Esophagus mucosa (tissue), 1 donor: ENCODE data around the gene RPLP2. TPM values are rescaled to one million over a fixed set of nuclear protein-coding genes. Genes with fewer than 3 reads are reported as not detected.
A peak's percentile ranks its signal among the peaks of the same experiment; 100 is the strongest.

Experiments used
- ATAC-seq: fragments of 200-7000 bp; cut with Tn5 transposase; one replicate; pipeline ENCODE4 v1.9.1; 2020
- total RNA-seq: library from RNA; stranded (reverse); gene quantifications from one replicate; pipeline ENCODE4 v1.2.4, GENCODE V29; 2023
- donor health status: DM: yes; HTN: yes; CAD: no.

Gene RPLP2
- total RNA-seq, 1 donor from 2014 or later = 2,043 TPM

GRCh38 chr11:808427-809286, 1.1 kb upstream of the RPLP2 start:
- ATAC-seq = peak; percentile 0

- peak; percentile 5 for ATAC-seq
Observed at GRCh38 chr11:810040-810567, 337 bp downstream of the RPLP2 start.

GRCh38 chr11:811446-812245, 1.9 kb downstream of the RPLP2 start:
- peak; percentile 0 for ATAC-seq

DNA sequence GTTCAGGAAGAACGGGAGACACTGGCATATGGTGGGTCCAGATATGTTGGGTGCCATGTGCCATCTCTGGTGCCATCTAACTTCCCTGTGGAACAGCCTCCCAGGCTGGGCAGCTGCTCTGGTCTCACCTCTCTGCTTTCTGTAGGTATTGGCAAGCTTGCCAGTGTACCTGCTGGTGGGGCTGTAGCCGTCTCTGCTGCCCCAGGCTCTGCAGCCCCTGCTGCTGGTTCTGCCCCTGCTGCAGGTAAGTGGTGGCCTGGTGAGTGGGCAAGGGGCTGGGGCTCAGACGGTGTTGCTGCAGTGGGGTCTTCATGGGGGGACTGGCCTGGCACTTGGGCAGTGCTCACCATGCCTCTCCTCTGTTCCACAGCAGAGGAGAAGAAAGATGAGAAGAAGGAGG, 2.6 kb downstream of the RPLP2 start:
- ATAC-seq = no peak

GRCh38 chr11:813072-813455, 3.3 kb downstream of the RPLP2 start:
- no peak for ATAC-seq

GRCh38 chr11:813456-814096, 3.8 kb downstream of the RPLP2 start:
- no peak for ATAC-seq

DNA sequence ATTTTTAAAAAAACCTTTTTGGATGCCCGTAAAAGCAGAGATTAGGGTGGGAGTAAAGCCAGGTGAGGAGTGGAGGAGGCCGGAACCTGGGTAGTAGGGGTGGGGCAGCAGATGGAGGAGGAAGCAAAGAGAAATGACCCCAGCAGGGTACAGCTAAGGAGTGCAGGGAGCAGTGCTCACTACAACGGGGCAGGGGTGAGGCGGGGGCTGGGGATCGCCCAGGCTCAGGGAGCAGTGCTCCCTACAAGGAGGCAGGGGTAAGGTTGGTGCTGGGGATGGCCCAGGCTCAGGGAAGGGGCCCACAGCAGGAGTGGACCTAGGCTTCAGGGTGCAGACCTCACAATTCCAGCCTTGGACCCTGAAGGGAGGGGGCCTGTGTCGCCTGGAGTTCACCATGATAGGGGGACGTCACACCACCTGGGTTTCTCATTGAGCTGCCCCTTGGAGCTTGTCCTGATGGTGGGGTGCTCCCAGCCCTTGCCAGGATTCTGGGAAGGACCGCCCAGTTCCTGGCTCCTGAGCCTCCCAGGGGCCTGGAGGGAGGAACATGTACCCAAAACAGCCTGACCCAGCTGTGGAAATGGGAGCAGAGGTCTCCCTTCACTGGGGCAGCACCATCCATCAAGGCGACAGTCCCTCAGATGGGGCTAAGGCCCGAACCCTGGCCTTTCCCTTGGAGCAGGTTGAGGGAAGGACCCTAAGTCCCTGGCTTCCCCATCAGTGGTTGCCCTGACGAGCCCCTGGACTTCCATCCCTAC, 6.1 kb downstream of the RPLP2 start:
- no peak for ATAC-seq

DNA sequence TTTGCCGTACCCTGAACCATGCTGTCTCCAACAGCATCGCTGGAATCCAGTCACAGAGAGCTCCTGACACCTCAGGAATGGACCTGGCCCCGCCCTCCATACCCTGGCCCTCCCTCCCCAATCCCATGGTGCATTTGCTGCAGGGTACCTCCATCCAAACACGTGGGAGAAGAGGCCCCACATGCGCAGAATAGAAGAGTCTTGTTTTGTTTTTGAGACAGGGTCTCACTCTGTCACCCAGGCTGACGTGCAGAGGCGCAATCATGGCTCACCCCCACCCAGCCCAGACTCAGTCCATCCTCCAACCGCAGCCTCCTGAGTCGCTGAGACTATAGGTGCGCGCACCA, 6.6 kb downstream of the RPLP2 start:
- ATAC-seq = no peak

DNA sequence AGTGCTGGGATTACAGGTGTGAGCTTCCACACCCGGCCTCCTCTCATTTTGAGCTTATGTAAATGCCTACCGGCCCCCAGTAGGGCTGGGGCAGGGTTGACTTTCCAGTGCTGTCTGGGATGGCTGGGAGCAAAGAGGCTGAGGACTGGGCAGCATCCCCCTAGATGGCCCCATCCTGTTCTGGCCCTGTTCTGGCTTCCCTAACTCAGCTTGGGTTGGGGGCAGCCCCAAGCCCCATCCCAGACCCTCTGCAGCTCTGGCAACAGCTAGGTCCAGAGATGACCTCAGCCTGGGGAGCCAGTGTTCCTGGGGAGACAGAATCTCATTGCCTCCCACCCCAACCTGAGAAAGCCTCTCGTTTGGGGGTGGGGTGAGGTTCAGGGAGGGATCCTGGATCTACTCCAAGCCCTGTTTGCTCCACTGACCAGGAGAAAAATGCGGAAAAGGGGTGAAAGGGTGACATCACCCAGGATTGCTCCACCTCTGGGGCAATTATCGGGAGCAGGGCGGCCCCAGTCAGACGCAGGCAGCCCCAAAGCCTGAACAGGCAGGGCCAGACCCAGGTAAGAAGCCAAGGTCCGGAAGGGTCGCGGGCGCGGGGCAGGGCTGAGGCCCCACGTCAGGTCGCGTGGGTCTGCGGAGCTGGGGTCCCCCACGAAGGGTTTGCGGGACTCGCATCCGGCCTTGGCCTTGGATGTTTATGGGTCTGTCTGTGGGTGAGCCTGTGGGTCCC, 8.8 kb downstream of the RPLP2 start, which contains the start of gene PNPLA2:
TSS of gene PNPLA2 (plus strand) at position 519 of the 733 bp plus-strand sequence. CDS start 805 bp downstream, outside the sequence.
- peak; percentile 39 for ATAC-seq

- peak; percentile 85 for ATAC-seq
Observed at GRCh38 chr11:819129-819931, 9.6 kb downstream of the RPLP2 start.

GRCh38 chr11:819943-820649, 10.3 kb downstream of the RPLP2 start:
- ATAC-seq = peak; percentile 60

GRCh38 chr11:820655-821511, 11.1 kb downstream of the RPLP2 start:
- peak; percentile 27 for ATAC-seq

DNA sequence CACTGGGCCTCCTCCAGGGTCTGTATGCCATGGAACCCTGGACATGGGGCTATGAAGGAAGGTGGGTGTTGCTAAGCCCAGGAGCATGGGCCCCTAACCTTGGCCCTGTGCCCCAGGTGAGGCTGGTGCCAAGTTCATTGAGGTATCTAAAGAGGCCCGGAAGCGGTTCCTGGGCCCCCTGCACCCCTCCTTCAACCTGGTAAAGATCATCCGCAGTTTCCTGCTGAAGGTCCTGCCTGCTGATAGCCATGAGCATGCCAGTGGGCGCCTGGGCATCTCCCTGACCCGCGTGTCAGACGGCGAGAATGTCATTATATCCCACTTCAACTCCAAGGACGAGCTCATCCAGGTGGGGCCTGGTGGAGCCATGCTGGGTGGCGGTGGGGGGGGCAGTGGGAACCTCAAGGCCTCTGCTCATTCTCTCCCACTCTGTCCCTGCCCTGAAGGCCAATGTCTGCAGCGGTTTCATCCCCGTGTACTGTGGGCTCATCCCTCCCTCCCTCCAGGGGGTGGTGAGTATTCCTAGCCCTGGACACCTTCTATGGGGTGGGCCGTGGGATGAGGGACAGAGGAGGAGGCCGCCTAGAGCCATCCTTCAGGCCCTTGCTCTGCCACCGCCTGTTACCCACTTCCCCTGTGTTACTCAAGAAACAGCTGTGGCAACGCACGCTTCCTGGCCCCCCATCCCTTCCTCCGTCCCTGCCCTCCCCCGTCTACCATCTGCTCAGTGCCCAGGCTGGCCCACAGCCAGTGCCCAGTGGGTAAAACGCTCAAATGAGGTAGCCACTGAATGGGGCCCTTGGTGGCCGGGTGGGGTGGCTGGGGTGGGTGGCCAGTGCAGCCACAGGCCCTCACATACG, 12.0 kb downstream of the RPLP2 start:
- ATAC-seq = no peak

DNA sequence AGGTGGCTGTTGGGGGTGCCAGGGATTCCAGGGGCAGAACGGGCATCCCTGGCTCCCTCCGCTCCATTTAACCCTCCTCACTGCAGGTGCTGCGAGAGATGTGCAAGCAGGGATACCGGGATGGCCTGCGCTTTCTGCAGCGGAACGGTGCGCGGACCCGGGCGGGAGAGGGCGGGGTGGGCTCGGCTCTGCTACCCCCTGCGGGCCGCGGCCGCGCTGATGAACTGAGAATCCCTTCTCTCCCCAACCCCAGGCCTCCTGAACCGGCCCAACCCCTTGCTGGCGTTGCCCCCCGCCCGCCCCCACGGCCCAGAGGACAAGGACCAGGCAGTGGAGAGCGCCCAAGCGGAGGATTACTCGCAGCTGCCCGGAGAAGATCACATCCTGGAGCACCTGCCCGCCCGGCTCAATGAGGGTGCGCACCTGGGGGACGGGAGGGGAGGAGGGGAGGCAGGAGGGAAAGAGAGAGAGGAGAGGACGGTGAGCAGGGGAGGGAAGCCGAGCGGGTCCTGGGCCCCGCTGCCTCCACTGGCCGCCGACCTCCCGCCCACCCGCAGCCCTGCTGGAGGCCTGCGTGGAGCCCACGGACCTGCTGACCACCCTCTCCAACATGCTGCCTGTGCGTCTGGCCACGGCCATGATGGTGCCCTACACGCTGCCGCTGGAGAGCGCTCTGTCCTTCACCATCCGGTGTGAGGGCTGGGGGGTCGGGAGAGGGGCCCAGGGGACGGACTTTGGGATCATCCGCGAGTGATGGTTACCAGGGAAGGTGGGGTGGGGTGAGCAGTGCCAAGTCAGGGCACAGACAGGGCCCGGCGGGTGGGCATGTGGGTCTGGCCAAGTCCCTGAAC, 13.9 kb downstream of the RPLP2 start:
- ATAC-seq = no peak

- ATAC-seq = no peak
Observed at GRCh38 chr11:824292-824880, 14.6 kb downstream of the RPLP2 start.

- no peak for ATAC-seq
Observed at GRCh38 chr11:824942-825341, 15.2 kb downstream of the RPLP2 start.
